GM23338 (cell line): ENCODE data around the gene RAD54L. TPM values are rescaled to one million over a fixed set of nuclear protein-coding genes. Genes with fewer than 3 reads are reported as not detected.

ENCODE experiments used
- ATAC-seq: fragments of 200-7000 bp; cut with Tn5 transposase; 3 replicates; pipeline ENCODE4 v1.9.1; 2020
- DNase-seq: peaks from one replicate; pipeline ENCODE4 v3.0.0-alpha.2; 2015; ENCODE audit warnings: low spot score
- H2AFZ ChIP-seq: fragments of 200-600 bp; sonication (generic); 2 replicates; pipeline ENCODE4 v1.8.0; 2016; ENCODE audit warnings: antibody characterized with exemption, mild to moderate bottlenecking, moderate library complexity
- H3F3A ChIP-seq: fragments of 200-600 bp; sonication (generic); replicated peaks from 2 replicates; pipeline ENCODE4 v1.8.0; 2017; ENCODE audit warnings: antibody characterized with exemption, mixed run types, low read depth
- H3K27ac ChIP-seq: fragments of 200-600 bp; sonication (generic); 2 replicates; pipeline ENCODE4 v1.6.1; 2016; ENCODE audit warnings: low read depth
- H3K27me3 ChIP-seq: fragments of 200-600 bp; sonication (generic); 2 replicates; pipeline ENCODE4 v1.8.0; 2016; ENCODE audit warnings: mild to moderate bottlenecking, mixed run types, moderate library complexity; ENCODE audit not compliant: insufficient read depth
- H3K36me3 ChIP-seq: fragments of 200-600 bp; sonication (generic); 2 replicates; pipeline ENCODE4 v1.8.0; 2016; ENCODE audit warnings: mild to moderate bottlenecking; ENCODE audit not compliant: insufficient read depth
- H3K4me1 ChIP-seq: fragments of 200-600 bp; sonication (generic); 2 replicates; pipeline ENCODE4 v1.8.0; 2016; ENCODE audit warnings: mild to moderate bottlenecking, moderate library complexity; ENCODE audit not compliant: insufficient read depth
- H3K4me2 ChIP-seq: fragments of 200-600 bp; sonication (generic); 2 replicates; pipeline ENCODE4 v1.7.1; 2017; ENCODE audit warnings: mixed run types
- H3K4me3 ChIP-seq: fragments of 200-600 bp; sonication (generic); 2 replicates; pipeline ENCODE4 v1.6.1; 2016; ENCODE audit warnings: mixed run types
- H3K79me2 ChIP-seq: fragments of 200-600 bp; sonication (generic); replicated peaks from 2 replicates; pipeline ENCODE4 v1.8.0; 2017; ENCODE audit warnings: mild to moderate bottlenecking; ENCODE audit not compliant: insufficient read depth
- H3K9me2 ChIP-seq: fragments of 200-600 bp; sonication (generic); 2 replicates; pipeline ENCODE4 v1.8.0; 2017; ENCODE audit not compliant: insufficient read depth
- H4K20me1 ChIP-seq: fragments of 200-600 bp; sonication (generic); replicated peaks from 2 replicates; pipeline ENCODE4 v1.8.0; 2017; ENCODE audit warnings: mild to moderate bottlenecking; ENCODE audit not compliant: insufficient read depth
- H3K27ac Mint-ChIP-seq: 2 replicates; pipeline ENCODE4 v1.8.0; 2020; ENCODE audit warnings: inconsistent platforms, mild to moderate bottlenecking, moderate library complexity, mixed read lengths
- H3K27me3 Mint-ChIP-seq: 3 replicates; pipeline ENCODE4 v1.8.0; 2022; ENCODE audit warnings: low read depth, mild to moderate bottlenecking, moderate library complexity, mixed read lengths, inconsistent platforms; ENCODE audit not compliant: insufficient read depth, poor library complexity
- H3K36me3 Mint-ChIP-seq: 3 replicates; pipeline ENCODE4 v1.8.0; 2021; ENCODE audit warnings: low read depth, mild to moderate bottlenecking, inconsistent platforms, moderate library complexity, mixed read lengths
- H3K4me1 Mint-ChIP-seq: 3 replicates; pipeline ENCODE4 v1.8.0; 2020; ENCODE audit warnings: mild to moderate bottlenecking, inconsistent platforms, mixed read lengths
- H3K4me3 Mint-ChIP-seq: 3 replicates; pipeline ENCODE4 v1.8.0; 2021; ENCODE audit warnings: moderate library complexity, mild to moderate bottlenecking, inconsistent platforms, mixed read lengths
- H3K9me3 Mint-ChIP-seq: 3 replicates; pipeline ENCODE4 v1.8.0; 2020; ENCODE audit warnings: moderate library complexity, mild to moderate bottlenecking, inconsistent platforms, mixed read lengths
- CREB1 ChIP-seq: fragments of 250-450 bp; sonication (Bioruptor Pico); IDR thresholded peaks from 2 replicates; pipeline ENCODE4 v1.5.0; 2020; ENCODE audit warnings: low read depth, mild to moderate bottlenecking, moderate library complexity
- EZH2 ChIP-seq: fragments of 200-600 bp; sonication (generic); IDR thresholded peaks from one replicate; pipeline ENCODE4 v1.8.0; 2017; ENCODE audit warnings: antibody characterized with exemption, mild to moderate bottlenecking, low read depth; ENCODE audit not compliant: unreplicated experiment
- JUNB ChIP-seq: IDR thresholded peaks from one replicate; pipeline ENCODE4 v1.6.1; 2016; ENCODE audit warnings: antibody characterized with exemption; ENCODE audit not compliant: unreplicated experiment
- NANOG ChIP-seq: IDR thresholded peaks from 2 replicates; pipeline ENCODE4 v1.6.1; 2016; ENCODE audit warnings: antibody characterized with exemption, borderline replicate concordance
- POLR2AphosphoS5 ChIP-seq: IDR thresholded peaks from 2 replicates; pipeline ENCODE4 v1.6.1; 2016; ENCODE audit warnings: antibody characterized with exemption, low read depth
- ZNF114 ChIP-seq: fragments of 250-450 bp; sonication (Bioruptor Pico); IDR thresholded peaks from 2 replicates; pipeline ENCODE4 v1.5.0; 2020; ENCODE audit warnings: mild to moderate bottlenecking, moderate library complexity
- polyA plus RNA-seq: library from polyadenylated mRNA; unstranded; fragments of >200 nt; fragmentation: Nextera tagmentation; extraction: Ambion mirVana; gene quantifications from 2 replicates; pipeline ENCODE4 v1.2.1, GENCODE V29; 2016
- total RNA-seq: library from RNA; depleted of rRNA; stranded (reverse); fragments of >200 nt; shearing (Covaris generic); gene quantifications from 2 replicates; pipeline ENCODE4 v1.2.3, GENCODE V29; 2014
- TF ChIP-seq, protein P1 (sequence below): IDR thresholded peaks from one replicate; pipeline ENCODE4 v1.6.1; 2018; ENCODE audit warnings: antibody characterized with exemption; ENCODE audit not compliant: unreplicated experiment
- TF ChIP-seq, protein P2 (sequence below), 2 experiments: fragments of 200-600 bp in 1 of 2; sonication (generic) in 1 of 2; conservative IDR thresholded peaks; 2 replicates each; pipeline versions ENCODE4 v1.5.1 to v1.6.1; 2016 to 2017; ENCODE audit warnings: antibody characterized with exemption in 2 of 2, low read depth in 2 of 2, mild to moderate bottlenecking in 2 of 2, moderate library complexity in 1 of 2
- TF ChIP-seq, protein P3 (sequence below): IDR thresholded peaks from 2 replicates; pipeline ENCODE4 v1.6.1; 2016; ENCODE audit warnings: antibody characterized with exemption
- TF ChIP-seq, protein P4 (sequence below): fragments of 250-450 bp; sonication (Bioruptor Pico); IDR thresholded peaks from 2 replicates; pipeline ENCODE4 v1.5.0; 2020; ENCODE audit warnings: mild to moderate bottlenecking, moderate library complexity

The RAD54L gene
- total and polyA plus RNA-seq, 2 experiments from 2014 or later, result 26.4 to 48.1 TPM

DNA sequence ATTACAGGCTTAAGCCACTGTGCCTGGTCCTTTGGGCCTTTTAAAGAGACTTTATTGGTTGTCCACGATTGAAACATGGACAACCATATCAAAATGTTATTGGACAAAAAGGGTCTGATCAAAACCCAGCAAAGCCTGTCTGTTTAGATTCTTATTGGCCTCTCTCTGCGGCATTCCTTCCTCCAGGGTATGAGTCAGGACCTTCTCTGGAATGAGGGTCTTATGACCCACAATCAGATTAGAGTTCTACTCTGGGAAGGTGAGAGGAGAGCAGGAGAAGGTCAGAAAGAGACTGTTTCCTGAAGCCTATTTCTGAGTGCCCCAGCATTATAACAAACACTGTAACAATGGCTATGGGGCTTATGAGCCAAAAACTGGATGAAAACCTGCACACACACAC, 36.5 kb upstream of the RAD54L start:
- no peaks in the 10 kb centered on the region for H3K36me3 ChIP-seq
- H2AFZ ChIP-seq, result no peak overlapping the region
- H3K4me2 ChIP-seq, result no peak overlapping the region
- no peaks in the 10 kb centered on the region; the same call in 1 of the 2 replicates for H3K9me2 ChIP-seq
- TF ChIP-seq JUNB, result no peak
- TF ChIP-seq, protein P1, sequence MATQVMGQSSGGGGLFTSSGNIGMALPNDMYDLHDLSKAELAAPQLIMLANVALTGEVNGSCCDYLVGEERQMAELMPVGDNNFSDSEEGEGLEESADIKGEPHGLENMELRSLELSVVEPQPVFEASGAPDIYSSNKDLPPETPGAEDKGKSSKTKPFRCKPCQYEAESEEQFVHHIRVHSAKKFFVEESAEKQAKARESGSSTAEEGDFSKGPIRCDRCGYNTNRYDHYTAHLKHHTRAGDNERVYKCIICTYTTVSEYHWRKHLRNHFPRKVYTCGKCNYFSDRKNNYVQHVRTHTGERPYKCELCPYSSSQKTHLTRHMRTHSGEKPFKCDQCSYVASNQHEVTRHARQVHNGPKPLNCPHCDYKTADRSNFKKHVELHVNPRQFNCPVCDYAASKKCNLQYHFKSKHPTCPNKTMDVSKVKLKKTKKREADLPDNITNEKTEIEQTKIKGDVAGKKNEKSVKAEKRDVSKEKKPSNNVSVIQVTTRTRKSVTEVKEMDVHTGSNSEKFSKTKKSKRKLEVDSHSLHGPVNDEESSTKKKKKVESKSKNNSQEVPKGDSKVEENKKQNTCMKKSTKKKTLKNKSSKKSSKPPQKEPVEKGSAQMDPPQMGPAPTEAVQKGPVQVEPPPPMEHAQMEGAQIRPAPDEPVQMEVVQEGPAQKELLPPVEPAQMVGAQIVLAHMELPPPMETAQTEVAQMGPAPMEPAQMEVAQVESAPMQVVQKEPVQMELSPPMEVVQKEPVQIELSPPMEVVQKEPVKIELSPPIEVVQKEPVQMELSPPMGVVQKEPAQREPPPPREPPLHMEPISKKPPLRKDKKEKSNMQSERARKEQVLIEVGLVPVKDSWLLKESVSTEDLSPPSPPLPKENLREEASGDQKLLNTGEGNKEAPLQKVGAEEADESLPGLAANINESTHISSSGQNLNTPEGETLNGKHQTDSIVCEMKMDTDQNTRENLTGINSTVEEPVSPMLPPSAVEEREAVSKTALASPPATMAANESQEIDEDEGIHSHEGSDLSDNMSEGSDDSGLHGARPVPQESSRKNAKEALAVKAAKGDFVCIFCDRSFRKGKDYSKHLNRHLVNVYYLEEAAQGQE, result no peak
- H3K79me2 ChIP-seq, result no peaks in the 10 kb centered on the region
- H3K4me1 Mint-ChIP-seq, result no peaks in the 10 kb centered on the region
- no peak overlapping the region for H3K4me3 Mint-ChIP-seq
- H4K20me1 ChIP-seq, result 0 out of 2 replicates have a peak, but pooled peaks cover 3% of the 10 kb centered on the region
- H3K27ac Mint-ChIP-seq, result no peak overlapping the region; the same call in 1 of the 2 replicates
- no peaks in the 10 kb centered on the region for H3F3A ChIP-seq
- no peak overlapping the region for H3K4me3 ChIP-seq
- no peaks in the 10 kb centered on the region for H3K4me1 ChIP-seq
- peaks cover 3% of the 10 kb centered on the region for H3K27me3 Mint-ChIP-seq
- H3K27ac ChIP-seq, result no peak overlapping the region
- H3K27me3 ChIP-seq, result no peaks in the 10 kb centered on the region
- no peaks in the 10 kb centered on the region for H3K9me3 Mint-ChIP-seq
- DNase-seq, result no peak
- H3K36me3 Mint-ChIP-seq, result no peaks in the 10 kb centered on the region
- ATAC-seq, result no peak

DNA sequence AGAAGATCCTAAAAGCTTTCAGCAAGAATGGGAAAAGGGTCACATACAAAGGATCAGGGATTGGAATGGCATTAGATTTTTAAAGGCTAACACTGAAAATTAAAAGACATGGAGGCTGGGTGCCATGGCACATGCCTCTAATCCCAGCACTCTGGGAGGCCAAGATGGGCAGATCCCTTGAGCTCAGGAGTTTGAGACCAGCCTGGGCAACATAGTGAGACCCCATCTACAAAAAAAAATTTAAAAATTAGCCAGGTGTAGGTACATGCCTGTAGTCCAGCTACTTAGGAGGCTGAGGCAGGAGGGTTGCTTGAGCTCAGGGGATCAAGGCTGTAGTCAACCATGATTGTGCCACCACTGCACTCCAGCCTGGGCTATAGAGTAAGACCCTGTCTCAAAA, 32.1 kb upstream of the RAD54L start:
- no peak overlapping the region for H2AFZ ChIP-seq
- no peaks in the 10 kb centered on the region for H3K4me1 Mint-ChIP-seq
- ATAC-seq, result no peak
- TF ChIP-seq, protein P2, sequence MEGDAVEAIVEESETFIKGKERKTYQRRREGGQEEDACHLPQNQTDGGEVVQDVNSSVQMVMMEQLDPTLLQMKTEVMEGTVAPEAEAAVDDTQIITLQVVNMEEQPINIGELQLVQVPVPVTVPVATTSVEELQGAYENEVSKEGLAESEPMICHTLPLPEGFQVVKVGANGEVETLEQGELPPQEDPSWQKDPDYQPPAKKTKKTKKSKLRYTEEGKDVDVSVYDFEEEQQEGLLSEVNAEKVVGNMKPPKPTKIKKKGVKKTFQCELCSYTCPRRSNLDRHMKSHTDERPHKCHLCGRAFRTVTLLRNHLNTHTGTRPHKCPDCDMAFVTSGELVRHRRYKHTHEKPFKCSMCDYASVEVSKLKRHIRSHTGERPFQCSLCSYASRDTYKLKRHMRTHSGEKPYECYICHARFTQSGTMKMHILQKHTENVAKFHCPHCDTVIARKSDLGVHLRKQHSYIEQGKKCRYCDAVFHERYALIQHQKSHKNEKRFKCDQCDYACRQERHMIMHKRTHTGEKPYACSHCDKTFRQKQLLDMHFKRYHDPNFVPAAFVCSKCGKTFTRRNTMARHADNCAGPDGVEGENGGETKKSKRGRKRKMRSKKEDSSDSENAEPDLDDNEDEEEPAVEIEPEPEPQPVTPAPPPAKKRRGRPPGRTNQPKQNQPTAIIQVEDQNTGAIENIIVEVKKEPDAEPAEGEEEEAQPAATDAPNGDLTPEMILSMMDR (conservative IDR thresholded peaks at IDR 0.05; ENCODE audit: low read depth in 2 of 2), result no peak
- TF ChIP-seq JUNB (no peak), ZNF114 (CRISPR knock-in tag) (no peak), EZH2 (no peak), NANOG (no peak), POLR2AphosphoS5 (no peak), CREB1 (CRISPR knock-in tag) (no peak)
- TF ChIP-seq, protein P3, sequence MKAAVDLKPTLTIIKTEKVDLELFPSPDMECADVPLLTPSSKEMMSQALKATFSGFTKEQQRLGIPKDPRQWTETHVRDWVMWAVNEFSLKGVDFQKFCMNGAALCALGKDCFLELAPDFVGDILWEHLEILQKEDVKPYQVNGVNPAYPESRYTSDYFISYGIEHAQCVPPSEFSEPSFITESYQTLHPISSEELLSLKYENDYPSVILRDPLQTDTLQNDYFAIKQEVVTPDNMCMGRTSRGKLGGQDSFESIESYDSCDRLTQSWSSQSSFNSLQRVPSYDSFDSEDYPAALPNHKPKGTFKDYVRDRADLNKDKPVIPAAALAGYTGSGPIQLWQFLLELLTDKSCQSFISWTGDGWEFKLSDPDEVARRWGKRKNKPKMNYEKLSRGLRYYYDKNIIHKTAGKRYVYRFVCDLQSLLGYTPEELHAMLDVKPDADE, result no peak
- TF ChIP-seq, protein P4, sequence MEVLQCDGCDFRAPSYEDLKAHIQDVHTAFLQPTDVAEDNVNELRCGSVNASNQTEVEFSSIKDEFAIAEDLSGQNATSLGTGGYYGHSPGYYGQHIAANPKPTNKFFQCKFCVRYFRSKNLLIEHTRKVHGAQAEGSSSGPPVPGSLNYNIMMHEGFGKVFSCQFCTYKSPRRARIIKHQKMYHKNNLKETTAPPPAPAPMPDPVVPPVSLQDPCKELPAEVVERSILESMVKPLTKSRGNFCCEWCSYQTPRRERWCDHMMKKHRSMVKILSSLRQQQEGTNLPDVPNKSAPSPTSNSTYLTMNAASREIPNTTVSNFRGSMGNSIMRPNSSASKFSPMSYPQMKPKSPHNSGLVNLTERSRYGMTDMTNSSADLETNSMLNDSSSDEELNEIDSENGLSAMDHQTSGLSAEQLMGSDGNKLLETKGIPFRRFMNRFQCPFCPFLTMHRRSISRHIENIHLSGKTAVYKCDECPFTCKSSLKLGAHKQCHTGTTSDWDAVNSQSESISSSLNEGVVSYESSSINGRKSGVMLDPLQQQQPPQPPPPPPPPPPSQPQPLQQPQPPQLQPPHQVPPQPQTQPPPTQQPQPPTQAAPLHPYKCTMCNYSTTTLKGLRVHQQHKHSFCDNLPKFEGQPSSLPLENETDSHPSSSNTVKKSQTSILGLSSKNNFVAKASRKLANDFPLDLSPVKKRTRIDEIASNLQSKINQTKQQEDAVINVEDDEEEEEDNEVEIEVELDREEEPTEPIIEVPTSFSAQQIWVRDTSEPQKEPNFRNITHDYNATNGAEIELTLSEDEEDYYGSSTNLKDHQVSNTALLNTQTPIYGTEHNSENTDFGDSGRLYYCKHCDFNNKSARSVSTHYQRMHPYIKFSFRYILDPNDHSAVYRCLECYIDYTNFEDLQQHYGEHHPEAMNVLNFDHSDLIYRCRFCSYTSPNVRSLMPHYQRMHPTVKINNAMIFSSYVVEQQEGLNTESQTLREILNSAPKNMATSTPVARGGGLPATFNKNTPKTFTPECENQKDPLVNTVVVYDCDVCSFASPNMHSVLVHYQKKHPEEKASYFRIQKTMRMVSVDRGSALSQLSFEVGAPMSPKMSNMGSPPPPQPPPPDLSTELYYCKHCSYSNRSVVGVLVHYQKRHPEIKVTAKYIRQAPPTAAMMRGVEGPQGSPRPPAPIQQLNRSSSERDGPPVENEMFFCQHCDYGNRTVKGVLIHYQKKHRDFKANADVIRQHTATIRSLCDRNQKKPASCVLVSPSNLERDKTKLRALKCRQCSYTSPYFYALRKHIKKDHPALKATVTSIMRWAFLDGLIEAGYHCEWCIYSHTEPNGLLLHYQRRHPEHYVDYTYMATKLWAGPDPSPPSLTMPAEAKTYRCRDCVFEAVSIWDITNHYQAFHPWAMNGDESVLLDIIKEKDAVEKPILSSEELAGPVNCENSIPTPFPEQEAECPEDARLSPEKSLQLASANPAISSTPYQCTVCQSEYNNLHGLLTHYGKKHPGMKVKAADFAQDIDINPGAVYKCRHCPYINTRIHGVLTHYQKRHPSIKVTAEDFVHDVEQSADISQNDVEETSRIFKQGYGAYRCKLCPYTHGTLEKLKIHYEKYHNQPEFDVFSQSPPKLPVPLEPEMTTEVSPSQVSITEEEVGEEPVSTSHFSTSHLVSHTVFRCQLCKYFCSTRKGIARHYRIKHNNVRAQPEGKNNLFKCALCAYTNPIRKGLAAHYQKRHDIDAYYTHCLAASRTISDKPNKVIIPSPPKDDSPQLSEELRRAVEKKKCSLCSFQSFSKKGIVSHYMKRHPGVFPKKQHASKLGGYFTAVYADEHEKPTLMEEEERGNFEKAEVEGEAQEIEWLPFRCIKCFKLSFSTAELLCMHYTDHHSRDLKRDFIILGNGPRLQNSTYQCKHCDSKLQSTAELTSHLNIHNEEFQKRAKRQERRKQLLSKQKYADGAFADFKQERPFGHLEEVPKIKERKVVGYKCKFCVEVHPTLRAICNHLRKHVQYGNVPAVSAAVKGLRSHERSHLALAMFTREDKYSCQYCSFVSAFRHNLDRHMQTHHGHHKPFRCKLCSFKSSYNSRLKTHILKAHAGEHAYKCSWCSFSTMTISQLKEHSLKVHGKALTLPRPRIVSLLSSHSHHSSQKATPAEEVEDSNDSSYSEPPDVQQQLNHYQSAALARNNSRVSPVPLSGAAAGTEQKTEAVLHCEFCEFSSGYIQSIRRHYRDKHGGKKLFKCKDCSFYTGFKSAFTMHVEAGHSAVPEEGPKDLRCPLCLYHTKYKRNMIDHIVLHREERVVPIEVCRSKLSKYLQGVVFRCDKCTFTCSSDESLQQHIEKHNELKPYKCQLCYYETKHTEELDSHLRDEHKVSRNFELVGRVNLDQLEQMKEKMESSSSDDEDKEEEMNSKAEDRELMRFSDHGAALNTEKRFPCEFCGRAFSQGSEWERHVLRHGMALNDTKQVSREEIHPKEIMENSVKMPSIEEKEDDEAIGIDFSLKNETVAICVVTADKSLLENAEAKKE (CRISPR knock-in tag), result no peak

More for the DNA sequence above, 32.1 kb upstream of the RAD54L start:
- no peaks in the 10 kb centered on the region for H3K36me3 ChIP-seq
- Mint-ChIP-seq H3K27ac (no peak overlapping the region), H3K36me3 (no peaks in the 10 kb centered on the region), H3K4me3 (no peak overlapping the region), H3K27me3 (peaks cover 6% of the 10 kb centered on the region), H3K9me3 (no peaks in the 10 kb centered on the region)
- no peaks in the 10 kb centered on the region for H3K79me2 ChIP-seq
- H3K27ac ChIP-seq, result no peak overlapping the region
- H3K4me3 ChIP-seq, result no peak overlapping the region
- 0 out of 2 replicates have a peak, but pooled peaks cover 3% of the 10 kb centered on the region for H4K20me1 ChIP-seq
- no peaks in the 10 kb centered on the region for H3F3A ChIP-seq
- H3K4me2 ChIP-seq, result no peak overlapping the region
- peaks cover 3% of the 10 kb centered on the region; the same call in 1 of the 2 replicates for H3K9me2 ChIP-seq
- H3K27me3 ChIP-seq, result no peaks in the 10 kb centered on the region
- DNase-seq, result no peak
- no peaks in the 10 kb centered on the region for H3K4me1 ChIP-seq
